ENCODE results near the gene SIPA1L3.
"Not testable (repeated sequence)": the region's sequence is repeated elsewhere in the genome, so short reads cannot be mapped to it uniquely, and the experiment has no call there.

Gene SIPA1L3

DNA sequence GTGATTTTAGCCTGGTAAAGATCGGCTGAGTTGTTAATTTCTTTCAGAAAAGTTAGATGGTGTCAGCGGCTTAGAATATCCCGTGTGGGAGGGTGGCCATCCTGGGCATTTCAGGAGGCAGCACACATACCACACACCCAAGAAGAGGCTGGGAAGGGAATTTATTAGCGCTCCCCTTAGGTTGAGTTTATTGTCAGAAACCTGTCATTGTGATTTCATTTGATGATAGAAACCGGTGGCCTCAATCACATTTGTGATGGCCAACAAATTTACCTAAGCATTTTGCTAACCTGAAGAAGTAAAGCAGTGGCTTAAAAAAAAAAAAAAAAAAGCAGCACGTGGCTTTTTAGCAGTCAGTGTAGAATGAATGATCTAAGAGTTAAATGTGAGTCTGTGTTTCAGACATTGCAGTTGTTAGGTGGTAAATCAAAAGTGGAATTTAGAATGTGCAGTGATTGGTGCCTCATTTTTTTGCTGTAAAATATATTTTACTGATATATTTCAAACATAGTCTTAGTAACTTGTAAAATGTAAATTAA is 2.7 kb downstream of the SIPA1L3 start:
- TF ChIP-seq, protein P1, sequence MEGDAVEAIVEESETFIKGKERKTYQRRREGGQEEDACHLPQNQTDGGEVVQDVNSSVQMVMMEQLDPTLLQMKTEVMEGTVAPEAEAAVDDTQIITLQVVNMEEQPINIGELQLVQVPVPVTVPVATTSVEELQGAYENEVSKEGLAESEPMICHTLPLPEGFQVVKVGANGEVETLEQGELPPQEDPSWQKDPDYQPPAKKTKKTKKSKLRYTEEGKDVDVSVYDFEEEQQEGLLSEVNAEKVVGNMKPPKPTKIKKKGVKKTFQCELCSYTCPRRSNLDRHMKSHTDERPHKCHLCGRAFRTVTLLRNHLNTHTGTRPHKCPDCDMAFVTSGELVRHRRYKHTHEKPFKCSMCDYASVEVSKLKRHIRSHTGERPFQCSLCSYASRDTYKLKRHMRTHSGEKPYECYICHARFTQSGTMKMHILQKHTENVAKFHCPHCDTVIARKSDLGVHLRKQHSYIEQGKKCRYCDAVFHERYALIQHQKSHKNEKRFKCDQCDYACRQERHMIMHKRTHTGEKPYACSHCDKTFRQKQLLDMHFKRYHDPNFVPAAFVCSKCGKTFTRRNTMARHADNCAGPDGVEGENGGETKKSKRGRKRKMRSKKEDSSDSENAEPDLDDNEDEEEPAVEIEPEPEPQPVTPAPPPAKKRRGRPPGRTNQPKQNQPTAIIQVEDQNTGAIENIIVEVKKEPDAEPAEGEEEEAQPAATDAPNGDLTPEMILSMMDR (IDR thresholded peaks at IDR 0.05; ENCODE audit: insufficient read depth, low read depth, low read length, missing control alignments) = no peak
- DNase-seq (ENCODE audit: low read depth) = no peak
- H3K4me3 ChIP-seq (ENCODE audit: low read depth, low read length) = peak overlapping the region; percentile 90

DNA sequence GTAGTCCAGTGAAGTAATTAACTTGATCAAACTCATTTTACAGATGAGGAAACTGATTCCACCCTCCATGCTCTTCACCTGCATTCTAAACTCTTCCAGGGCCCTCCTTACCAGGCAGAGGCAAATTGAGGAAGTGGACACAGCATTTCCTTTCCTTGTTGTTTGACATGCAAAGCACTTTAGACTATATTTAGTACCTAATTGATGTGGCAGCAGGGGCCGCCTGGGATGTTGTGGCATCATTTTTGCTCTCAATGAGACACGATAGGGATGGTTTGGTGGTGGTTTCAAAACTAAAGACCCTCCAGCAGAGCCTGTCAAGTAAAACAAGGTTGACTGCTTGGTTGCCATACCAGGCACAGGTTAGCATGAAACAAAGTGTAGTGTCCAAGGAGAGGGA is 7.9 kb downstream of the SIPA1L3 start:
- H3K4me3 ChIP-seq (ENCODE audit: low read depth, low read length) = peak overlapping the region; percentile 82
- peak; percentile 87 for DNase-seq (ENCODE audit: low read depth)
- TF ChIP-seq, protein P1 (IDR thresholded peaks at IDR 0.05; ENCODE audit: insufficient read depth, low read depth, low read length, missing control alignments) = no peak

DNA sequence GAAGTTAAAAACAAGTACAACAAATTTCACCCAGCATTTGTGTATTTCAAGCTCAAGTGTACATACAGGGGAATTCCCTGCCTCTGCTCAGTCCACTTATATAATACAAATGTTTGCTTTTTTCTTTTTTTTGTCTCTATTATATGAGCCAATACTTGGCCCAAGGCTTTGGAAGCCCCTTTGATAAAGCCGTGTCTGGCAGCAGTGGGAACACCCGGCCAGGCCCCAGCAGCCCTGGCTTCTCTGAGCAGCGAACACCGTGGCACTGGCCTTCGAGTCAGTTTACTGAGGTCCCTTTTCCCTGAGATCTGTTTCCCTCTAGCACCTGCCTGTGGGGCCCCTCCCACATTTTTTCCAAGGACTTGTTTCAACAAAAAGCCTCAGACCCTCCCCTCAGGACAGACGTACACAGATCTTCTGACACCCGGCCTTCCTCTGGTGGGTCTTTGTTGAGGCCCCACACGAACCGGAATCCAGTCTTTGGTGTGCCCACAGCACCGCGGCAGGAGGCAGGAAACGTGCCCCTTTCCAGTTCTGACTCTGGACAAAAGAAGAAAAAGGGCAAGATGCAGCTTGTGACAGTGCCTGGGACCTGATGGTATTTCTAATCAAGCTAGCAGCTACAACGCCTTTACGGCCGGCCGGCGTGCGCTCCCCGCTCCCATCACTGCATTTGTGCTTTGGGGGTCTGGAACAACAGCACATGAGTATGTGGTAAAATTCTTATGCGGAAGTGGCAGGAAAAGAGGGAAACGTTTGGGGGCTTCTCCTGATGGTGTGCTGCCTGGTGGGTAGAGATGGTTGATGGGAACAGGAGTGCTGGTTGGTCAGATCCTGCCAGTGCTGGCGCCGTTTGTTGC is 13.8 kb downstream of the SIPA1L3 start:
- DNase-seq (ENCODE audit: low read depth) = peak; percentile 59
- H3K4me3 ChIP-seq (ENCODE audit: low read depth, low read length) = peak overlapping the region; percentile 58
- TF ChIP-seq, protein P1 (IDR thresholded peaks at IDR 0.05; ENCODE audit: insufficient read depth, low read depth, low read length, missing control alignments) = no peak

DNA sequence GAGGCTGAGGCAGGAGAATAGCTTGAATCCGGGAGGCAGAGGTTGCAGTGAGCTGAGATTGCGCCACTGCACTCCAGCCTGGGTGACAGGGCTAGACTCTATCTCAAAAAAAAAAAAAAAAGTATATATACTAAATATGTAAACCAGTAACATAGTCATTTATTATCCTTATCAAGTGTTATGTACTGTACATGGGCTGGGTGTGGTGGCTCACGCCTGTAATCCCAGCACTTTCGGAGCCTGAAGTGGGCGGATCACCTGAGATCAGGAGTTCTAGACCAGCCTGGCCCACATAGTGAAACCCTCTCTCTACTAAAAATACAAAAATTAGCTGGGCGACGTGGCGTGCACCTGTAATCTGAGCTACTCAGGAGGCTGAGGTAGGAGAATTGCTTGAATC is 17.6 kb downstream of the SIPA1L3 start:
- not testable (repeated sequence) for H3K4me3 ChIP-seq (ENCODE audit: low read depth, low read length); DNase-seq (ENCODE audit: low read depth)

DNA sequence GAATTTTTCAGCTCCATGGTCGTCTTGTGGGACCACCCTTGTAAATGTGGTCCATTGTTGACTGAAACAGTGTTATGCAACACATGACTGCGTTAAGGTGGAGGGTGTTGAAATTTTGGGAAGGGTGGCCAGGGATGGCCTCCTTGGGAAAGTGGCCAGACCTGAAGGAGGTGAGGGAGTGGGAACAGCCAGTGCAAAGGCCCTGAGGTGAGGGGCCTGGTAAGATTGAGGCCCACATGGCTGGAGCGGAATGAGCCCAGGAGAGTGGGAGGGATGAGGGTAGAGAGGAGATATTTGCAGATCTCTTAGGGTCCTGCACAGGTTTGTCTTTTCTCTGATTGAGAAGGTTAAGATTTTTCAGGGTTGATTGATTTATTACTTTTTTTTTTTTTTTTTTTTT is 18.2 kb downstream of the SIPA1L3 start:
- H3K4me3 ChIP-seq (ENCODE audit: low read depth, low read length) = no peak overlapping the region
- TF ChIP-seq, protein P1 (IDR thresholded peaks at IDR 0.05; ENCODE audit: insufficient read depth, low read depth, low read length, missing control alignments) = no peak
- no peak for DNase-seq (ENCODE audit: low read depth)

DNA sequence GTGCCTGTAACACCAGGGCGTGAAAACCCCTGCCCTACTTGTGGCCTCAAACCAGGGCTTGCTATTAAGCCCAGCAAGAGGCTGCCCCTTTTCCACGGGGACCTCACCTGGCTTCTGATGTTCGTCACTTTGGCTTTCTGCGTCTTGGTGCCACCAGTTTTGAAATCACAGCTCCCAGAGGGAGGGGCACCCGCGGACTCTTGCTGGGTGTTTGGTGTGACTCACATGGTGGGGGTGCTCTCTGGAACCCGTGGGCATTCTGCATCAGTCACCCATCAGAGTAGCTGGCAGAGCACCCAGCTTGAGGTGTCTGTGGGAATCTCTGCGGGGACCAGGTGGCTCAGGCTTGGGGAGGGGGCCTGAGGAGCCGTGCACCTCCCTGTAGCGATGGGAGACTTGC is 19.2 kb downstream of the SIPA1L3 start:
- DNase-seq (ENCODE audit: low read depth) = peak; percentile 44
- H3K4me3 ChIP-seq (ENCODE audit: low read depth, low read length) = peak overlapping the region; percentile 35
- TF ChIP-seq, protein P1 (IDR thresholded peaks at IDR 0.05; ENCODE audit: insufficient read depth, low read depth, low read length, missing control alignments) = no peak

DNA sequence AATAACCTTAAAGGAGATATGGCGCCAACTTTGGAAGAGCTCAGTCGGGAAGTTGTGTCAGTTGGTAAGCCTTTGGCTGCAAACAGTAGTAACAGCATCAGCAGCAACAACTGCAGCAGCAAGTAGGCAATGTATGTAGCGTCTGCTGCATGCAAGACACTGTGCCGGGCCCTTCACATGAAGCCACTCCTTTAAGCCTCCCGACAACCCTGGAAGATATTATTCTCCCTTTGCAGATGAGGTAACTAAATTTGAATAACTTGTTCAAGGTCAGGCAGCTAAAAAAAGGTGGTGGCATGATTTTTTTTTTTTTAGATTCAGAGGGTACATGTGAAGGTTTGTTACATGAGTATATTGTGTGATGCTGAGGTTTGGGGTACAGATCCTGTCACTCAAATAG is 19.7 kb downstream of the SIPA1L3 start:
- TF ChIP-seq, protein P1 (IDR thresholded peaks at IDR 0.05; ENCODE audit: insufficient read depth, low read depth, low read length, missing control alignments) = no peak
- H3K4me3 ChIP-seq (ENCODE audit: low read depth, low read length) = peak overlapping the region; percentile 35
- peak; percentile 67 for DNase-seq (ENCODE audit: low read depth)

All from GM12865 (cell line).